ENCODE data around the gene KCNN3. TPM values are rescaled to one million over a fixed set of nuclear protein-coding genes. Genes with fewer than 3 reads are reported as not detected.
A peak's percentile ranks its signal among the peaks of the same experiment; 100 is the strongest.

The KCNN3 gene
- total RNA-seq, 1 experiment from 2014 or later, result 0.73 TPM

GRCh38 chr1:154832384-154832783, 37.7 kb downstream of the KCNN3 start:
- POLR2A ChIA-PET (ENCODE audit: low non-redundant PET), result no interaction called here
- CTCF ChIA-PET, result no interaction called here
- no TSS peak for BruUV-seq (replicated peaks)

GRCh38 chr1:154831462-154831861, 38.6 kb downstream of the KCNN3 start:
- H3K27me3 ChIP-seq (replicated peaks; ENCODE audit: insufficient read depth, low read depth, low read length, poor library complexity), result no peaks in the 10 kb centered on the region
- no TSS peak for BruUV-seq (replicated peaks)
- no peak overlapping the region for H3K27ac ChIP-seq (ENCODE audit: low read depth, low read length, poor library complexity, severe bottlenecking)
- intact Hi-C loops (cut with micrococcal nuclease; ENCODE audit: unreplicated experiment), result no loop called here
- no peaks in the 10 kb centered on the region for H3K4me1 ChIP-seq (ENCODE audit: insufficient read depth, low read length, poor library complexity, severe bottlenecking)
- no peaks in the 10 kb centered on the region for H3K9me3 ChIP-seq (ENCODE audit: low read depth, low read length, poor library complexity, severe bottlenecking)
- no peak overlapping the region for H3K4me3 ChIP-seq (ENCODE audit: low read depth, low read length, poor library complexity, severe bottlenecking)
- POLR2A ChIA-PET (ENCODE audit: low non-redundant PET), result no interaction called here
- CTCF ChIA-PET, result no interaction called here
- TF ChIP-seq CTCF (conservative IDR thresholded peaks at IDR 0.05; ENCODE audit: low read depth, low read length), result no peak
- no peak for TF ChIP-seq EZH2 (IDR thresholded peaks at IDR 0.05; ENCODE audit: borderline replicate concordance, low read depth, low read length, poor library complexity, severe bottlenecking)
- no peaks in the 10 kb centered on the region for H3K36me3 ChIP-seq (ENCODE audit: insufficient read depth, low read length, poor library complexity, severe bottlenecking)
- DNase-seq (ENCODE audit: low spot score), result peak; percentile 43

More at GRCh38 chr1:154832384-154832783, 37.7 kb downstream of the KCNN3 start:
- TF ChIP-seq EZH2 (IDR thresholded peaks at IDR 0.05; ENCODE audit: borderline replicate concordance, low read depth, low read length, poor library complexity, severe bottlenecking) (no peak), CTCF (conservative IDR thresholded peaks at IDR 0.05; ENCODE audit: low read depth, low read length) (no peak)
- Histone ChIP-seq H3K4me1 (ENCODE audit: insufficient read depth, low read length, poor library complexity, severe bottlenecking) (no peaks in the 10 kb centered on the region), H3K4me3 (ENCODE audit: low read depth, low read length, poor library complexity, severe bottlenecking) (no peak overlapping the region), H3K27ac (ENCODE audit: low read depth, low read length, poor library complexity, severe bottlenecking) (no peak overlapping the region), H3K9me3 (ENCODE audit: low read depth, low read length, poor library complexity, severe bottlenecking) (no peaks in the 10 kb centered on the region), H3K36me3 (ENCODE audit: insufficient read depth, low read length, poor library complexity, severe bottlenecking) (no peaks in the 10 kb centered on the region), H3K27me3 (replicated peaks; ENCODE audit: insufficient read depth, low read depth, low read length, poor library complexity) (no peaks in the 10 kb centered on the region)
- no peak for DNase-seq (ENCODE audit: low spot score)
- intact Hi-C loops (cut with micrococcal nuclease; ENCODE audit: unreplicated experiment), result no loop called here

GRCh38 chr1:154829062-154829461, 41.0 kb downstream of the KCNN3 start:
- H3K9me3 ChIP-seq (ENCODE audit: low read depth, low read length, poor library complexity, severe bottlenecking), result no peaks in the 10 kb centered on the region
- POLR2A ChIA-PET (ENCODE audit: low non-redundant PET), result no interaction called here

More at GRCh38 chr1:154829062-154829461, 41.0 kb downstream of the KCNN3 start:
- no peaks in the 10 kb centered on the region for H3K27me3 ChIP-seq (replicated peaks; ENCODE audit: insufficient read depth, low read depth, low read length, poor library complexity)
- H3K4me1 ChIP-seq (ENCODE audit: insufficient read depth, low read length, poor library complexity, severe bottlenecking), result no peaks in the 10 kb centered on the region
- no peaks in the 10 kb centered on the region for H3K36me3 ChIP-seq (ENCODE audit: insufficient read depth, low read length, poor library complexity, severe bottlenecking)
- no peak for DNase-seq (ENCODE audit: low spot score)
- intact Hi-C loops (cut with micrococcal nuclease; ENCODE audit: unreplicated experiment), result no loop called here
- BruUV-seq (replicated peaks), result no TSS peak
- no peak overlapping the region for H3K4me3 ChIP-seq (ENCODE audit: low read depth, low read length, poor library complexity, severe bottlenecking)
- TF ChIP-seq CTCF (conservative IDR thresholded peaks at IDR 0.05; ENCODE audit: low read depth, low read length) (no peak), EZH2 (IDR thresholded peaks at IDR 0.05; ENCODE audit: borderline replicate concordance, low read depth, low read length, poor library complexity, severe bottlenecking) (no peak)
- CTCF ChIA-PET, result interaction anchor here (0.6 kb wide), 1 partner anchor 60 kb away, joined by 3 read pairs; no protein-coding TSS in a partner anchor
- H3K27ac ChIP-seq (ENCODE audit: low read depth, low read length, poor library complexity, severe bottlenecking), result no peak overlapping the region
